HG03442 (cell line): Measurements from ENCODE around the gene PABPC1L.
A peak's percentile ranks its signal among the peaks of the same experiment; 100 is the strongest.

ENCODE experiments used
- ATAC-seq: cut with Tn5 transposase; IDR thresholded peaks from one replicate; pipeline ENCODE4 v1.9.1; 2021; ENCODE audit warnings: mild to moderate bottlenecking, moderate library complexity; ENCODE audit not compliant: unreplicated experiment

PABPC1L gene

DNA sequence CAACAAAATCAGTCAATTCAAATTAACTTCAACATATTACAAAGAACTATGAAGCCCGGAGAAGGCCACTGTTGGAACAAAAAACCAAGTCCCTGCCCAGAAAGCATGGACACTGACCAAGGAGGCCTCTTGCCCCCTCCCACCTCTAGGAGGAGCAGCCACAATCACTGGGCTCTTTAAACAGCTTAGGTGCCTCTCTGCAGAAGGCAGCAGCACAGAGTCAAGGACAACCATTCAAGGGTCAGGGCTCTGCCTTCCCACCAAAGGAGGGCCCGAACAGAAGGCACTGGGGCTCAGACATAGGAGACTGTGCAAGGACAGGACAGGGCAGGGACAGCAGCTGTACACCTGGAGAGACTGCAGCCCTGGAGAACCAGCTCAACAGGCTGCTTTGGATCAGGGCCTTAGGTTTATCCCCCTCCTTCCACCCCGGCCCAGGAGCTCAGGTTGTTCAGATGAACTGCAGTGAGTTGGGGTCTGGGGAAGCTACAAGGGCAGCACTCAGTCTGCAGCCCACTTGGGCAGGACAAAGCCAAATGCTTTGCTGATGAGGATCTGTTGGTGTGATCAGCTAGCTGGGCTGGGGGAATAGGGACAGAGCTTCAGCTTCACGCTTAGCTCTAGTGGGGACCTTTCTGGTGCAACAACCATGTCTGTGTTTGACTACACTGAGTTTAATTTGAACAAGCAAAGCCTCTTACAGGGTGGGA, 32.6 kb downstream of the PABPC1L start:
- ATAC-seq: no peak

DNA sequence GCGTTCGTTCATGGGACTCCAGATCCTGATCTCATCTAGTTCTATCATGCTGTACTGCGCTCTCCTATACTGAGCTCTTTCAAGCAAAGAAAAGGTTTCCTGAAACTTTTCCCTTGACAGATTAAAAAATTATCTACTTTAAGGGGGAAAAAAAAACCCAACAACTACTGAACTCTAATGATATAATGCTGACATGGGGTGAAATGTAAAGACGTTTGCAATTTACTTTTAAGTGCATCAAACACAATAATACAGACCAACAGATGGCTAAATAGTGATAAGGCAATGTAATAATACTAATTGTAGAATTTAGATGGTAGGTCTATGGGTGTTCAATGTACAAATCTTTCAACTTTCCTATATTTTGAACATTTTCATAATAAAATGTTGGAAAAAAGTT, 34.0 kb downstream of the PABPC1L start:
- no peak for ATAC-seq

DNA sequence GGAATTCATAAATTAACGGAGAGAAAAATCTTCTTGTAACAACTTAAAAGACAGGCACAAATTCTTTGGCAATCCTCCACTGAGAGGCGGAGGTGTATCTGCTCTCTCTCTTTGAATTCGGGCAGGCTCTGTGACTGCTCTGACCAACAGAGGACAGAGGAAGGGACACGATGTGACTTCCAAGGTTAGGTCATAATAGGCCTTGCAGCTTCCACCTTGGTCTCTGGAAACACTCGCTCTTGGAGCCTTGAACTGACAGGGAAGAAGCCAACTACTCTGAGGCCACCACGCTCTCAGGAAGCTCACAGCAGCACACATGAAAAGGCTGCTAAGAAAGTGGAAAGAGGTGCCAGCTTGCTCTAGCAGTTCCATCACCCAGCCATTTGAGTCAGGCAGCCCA, 35.4 kb downstream of the PABPC1L start:
- no peak for ATAC-seq

DNA sequence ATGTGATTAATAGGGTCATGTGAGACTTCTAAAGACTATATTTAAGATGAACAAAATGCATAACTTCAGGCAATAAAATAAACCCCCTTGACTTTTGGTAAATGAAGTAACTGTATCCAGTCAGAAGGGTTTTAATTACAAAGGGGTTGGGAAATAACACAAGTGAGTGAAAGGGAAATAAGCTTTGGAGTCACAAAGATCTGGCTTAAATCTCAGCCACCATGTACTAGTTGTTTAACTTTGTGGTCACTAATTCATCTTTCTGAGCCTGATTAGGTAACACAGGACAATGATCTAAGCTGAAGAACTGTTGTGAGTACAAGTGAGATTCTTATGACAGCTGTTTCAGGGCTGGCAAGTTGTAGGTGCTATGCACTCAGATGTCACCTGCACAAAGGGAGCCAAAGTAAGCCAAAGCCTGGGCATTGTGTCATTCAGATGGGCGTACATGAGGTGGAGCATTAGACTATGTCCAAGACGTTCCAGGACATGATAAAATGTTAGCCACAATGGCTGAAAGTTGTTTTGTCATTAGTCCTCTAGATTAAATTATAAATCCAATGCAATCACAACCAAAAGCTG, 36.5 kb downstream of the PABPC1L start:
- ATAC-seq: no peak

DNA sequence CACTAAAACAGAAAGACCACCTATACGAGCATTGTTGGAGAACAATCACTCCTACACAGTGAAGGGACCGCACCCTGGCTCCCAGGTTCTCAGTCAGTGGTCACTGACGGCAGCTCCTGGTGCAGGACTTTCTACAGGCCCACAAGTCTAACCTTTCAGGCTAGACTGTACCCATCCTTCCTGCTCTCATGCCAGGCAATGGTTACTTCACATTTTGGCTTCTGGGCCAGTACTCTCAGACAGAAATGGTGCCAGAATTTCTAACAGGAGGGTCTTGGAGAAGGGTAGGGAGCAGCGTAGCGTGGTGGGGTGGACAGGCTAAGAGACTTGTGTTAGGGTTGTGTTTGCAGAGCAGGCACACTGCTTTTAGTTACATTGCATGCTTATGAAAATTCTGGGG, 38.2 kb downstream of the PABPC1L start:
- ATAC-seq: no peak

DNA sequence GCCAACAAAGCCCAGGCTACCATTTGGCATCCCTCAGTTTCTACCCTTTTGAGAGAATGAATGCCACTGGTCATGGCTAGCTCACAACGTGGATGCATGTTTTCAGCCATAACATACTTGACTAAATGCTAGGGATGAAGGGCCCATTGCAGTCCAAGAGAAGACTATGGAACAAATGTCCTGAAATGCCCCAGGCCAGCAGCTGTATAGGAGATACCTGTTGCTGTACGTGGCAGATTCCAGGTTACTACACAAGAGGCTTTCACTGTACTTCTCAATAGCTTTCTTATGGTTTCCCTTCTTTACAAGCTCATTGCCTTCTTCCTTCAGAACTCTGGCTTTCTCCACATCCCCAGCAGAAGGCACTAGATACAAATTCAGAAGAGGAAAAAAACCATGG, 38.7 kb downstream of the PABPC1L start:
- ATAC-seq: no peak

DNA sequence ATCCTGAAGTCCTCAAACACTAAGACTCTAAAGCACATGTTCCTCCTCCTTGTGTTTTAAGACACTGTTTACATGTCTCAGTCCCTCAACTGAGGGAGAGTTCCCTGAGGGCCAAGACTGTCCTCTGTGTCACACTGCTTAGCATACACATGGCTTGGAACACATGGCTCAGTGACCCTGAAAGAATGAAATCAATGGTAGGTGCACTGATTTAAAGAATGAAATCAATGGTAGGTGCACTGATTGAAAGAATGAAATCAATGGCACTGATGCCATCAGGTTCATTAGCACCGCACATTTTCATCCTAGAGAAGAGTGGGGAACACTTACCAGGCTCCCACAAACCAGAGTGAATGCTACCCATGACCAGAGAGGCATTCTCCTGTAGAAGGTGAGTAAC, 40.5 kb downstream of the PABPC1L start:
- no peak for ATAC-seq

DNA sequence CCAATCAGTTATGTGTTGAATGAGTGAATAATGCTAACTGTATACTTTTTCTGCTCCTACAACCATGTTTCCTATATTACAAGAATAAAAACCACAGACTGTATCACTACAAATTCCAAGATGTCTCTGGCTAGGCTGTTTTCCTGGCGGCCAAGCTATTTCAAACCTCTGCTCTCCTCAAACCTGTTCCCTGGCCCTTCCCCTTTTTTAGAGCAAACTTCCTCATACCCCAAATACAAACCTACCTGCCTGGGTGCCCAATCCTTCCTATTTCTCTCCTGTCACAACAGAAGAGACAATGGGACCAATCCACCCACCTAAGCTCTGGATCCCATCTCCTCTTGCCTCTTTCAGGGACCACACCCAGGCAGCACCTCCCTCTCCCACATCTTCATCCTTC, 42.9 kb downstream of the PABPC1L start:
- no peak for ATAC-seq

DNA sequence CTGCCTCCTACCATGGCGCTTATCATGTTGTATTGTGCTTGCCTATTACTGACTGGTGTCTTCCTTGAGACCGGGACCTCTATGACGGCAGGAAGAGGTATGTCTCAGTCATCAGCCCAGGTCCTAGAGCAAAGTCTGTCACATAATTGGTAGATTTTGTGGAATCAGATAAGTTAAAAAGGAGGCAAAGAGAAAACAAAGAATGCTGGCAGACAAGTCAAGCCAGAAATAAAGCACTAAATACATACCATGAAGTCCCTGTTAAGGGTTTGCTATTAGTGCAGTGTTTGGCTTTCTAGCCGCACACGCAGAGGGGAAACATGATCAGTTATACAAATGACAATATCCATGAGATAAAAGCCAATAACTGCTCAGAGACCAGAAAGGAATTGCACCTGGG, 44.4 kb downstream of the PABPC1L start:
- ATAC-seq: no peak

DNA sequence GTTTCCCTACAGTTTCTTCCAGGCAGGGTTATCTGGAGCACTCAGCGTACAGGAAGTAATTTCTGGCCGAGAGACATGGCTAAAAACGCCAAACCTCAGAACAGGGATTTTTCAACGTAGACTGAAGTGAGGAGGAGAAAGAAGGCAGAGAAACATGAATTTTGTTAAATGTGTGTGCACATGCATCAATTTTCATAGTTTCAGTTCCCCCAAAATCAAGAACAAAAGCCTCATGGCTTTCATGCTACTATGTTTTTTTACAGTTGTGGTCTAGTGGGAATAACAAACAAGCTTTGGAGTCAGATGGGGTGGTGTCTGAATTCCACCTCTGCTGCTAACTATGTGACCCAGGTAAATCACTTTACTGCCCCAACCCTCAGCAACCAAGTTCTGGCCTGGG, 45.4 kb downstream of the PABPC1L start:
- no peak for ATAC-seq

DNA sequence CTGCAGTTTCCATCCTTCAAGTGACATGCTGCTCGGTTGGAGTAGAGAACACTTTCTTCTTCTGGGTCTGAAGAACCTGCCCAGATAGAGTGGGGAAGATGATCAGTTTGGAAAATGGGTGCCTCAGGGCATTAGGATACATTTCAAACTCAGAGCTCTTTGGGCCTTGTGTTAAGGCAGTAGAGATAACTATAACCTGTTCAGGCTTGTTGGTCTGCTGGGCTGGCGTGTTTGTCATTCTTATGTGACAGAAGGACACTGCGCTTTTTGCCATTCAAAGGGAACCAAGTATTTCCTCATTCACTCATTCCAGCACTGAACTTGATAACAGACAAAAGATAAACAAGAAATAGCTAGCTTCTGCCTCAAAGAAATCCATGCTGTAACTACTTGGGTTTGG, 46.5 kb downstream of the PABPC1L start:
- ATAC-seq: no peak

DNA sequence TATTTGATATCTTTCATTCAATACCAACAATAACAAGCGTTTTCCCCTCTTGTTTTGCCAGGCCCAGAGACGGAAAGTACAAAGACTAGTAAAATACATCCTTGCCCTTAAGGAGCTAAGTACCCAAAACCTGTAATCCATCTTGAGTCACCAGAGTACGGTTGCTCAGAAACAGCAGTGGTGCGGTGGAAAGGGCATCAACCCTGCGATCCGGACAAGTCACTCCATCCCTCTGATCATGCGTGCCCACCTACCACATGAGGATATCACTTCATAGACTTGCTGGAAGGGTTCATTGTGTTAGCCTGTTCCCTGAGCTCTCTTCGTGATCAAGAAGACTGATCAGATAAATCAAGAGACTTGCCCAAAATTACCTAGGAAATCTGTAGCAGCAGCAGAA, 48.4 kb downstream of the PABPC1L start:
- ATAC-seq: no peak

DNA sequence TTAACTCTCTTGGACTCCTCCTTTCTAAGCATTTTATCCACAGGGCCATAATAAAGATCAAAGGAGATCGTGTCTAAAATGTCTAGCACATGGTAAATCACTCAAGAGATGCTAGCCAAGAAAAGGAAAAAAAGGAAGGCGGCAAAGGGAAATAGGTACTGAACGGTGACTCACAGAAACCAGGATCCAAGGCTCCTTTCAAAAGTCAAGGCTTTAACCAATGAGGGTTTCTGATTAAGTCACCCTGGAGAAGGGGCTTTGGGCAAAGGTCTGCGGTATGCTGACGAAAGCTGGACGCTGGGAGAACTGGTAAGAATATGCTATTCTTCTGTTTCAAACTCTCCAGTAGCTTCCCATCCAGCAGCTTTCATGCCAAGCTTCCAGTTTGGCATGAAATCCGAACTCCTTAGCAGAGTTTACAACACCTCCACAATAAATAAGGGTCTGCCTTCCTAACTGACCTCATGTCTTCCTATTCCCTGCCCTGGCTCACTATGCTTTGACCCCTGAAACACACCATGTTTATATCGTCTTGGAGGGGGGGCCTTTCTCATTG, 49.3 kb downstream of the PABPC1L start:
- ATAC-seq: no peak

DNA sequence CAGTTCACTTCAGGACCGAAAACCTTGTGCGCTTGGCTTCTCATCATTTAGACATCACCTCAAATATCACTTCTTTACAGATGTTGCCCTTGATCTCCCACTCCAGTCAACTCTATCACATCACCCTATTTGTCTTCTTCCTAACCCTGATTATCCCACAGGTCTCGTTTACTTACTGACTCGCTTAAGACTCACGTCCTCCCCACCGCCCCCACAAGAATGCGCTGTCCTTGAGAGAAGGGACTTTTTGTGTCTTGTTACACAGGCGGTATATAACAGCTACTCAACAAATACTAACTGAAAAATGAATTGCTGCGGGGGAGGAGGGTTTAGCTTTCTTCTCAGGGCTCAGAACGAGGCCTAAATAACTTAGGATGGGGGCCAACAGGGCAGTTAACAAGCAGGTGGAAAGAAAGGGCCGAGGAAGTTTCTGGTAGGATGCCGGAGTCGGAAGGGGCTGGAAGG, 49.8 kb downstream of the PABPC1L start:
- ATAC-seq: peak; percentile 8

DNA sequence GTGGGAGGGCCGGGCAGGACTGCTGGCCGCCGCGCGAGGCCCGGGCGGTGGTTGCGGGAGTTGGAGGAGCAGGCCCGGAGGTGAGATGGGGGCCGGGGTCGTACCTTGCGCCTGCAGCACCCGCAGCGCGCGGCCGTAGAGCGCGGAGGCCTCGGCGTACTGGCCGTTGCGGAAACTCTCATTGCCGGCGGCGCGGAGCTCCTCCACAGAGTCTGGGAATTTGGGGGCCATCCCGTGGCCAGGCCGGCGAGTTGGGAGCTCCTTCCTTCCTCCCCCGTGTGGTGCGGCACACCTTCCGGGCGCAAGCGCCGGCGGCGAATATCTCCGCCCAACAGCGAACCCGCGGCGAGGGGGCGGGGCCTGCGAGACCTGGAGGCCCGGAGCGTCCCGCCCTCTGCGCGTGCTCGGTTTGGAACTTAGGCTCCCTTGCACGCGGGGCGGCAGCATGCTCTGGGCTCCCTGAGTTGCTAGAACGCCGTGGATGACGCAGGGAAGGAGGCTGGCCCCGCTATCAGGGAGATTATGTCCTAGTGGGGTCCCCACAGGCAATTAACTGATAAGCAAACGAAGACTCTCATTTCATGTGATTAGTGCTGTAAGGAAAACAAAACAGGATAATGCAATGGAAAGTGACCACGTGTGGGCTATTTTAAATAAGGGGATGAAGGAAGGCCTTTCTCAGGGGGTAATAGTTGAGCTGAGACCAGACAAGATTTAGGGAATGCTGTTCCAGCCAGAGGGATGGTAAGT, 50.4 kb downstream of the PABPC1L start, which contains the start of gene TOMM34:
Gene TOMM34 (minus strand): TSS at position 295 of the 750 bp plus-strand sequence. CDS start 64 bp downstream, at position 231.
- peak; percentile 88 for ATAC-seq

DNA sequence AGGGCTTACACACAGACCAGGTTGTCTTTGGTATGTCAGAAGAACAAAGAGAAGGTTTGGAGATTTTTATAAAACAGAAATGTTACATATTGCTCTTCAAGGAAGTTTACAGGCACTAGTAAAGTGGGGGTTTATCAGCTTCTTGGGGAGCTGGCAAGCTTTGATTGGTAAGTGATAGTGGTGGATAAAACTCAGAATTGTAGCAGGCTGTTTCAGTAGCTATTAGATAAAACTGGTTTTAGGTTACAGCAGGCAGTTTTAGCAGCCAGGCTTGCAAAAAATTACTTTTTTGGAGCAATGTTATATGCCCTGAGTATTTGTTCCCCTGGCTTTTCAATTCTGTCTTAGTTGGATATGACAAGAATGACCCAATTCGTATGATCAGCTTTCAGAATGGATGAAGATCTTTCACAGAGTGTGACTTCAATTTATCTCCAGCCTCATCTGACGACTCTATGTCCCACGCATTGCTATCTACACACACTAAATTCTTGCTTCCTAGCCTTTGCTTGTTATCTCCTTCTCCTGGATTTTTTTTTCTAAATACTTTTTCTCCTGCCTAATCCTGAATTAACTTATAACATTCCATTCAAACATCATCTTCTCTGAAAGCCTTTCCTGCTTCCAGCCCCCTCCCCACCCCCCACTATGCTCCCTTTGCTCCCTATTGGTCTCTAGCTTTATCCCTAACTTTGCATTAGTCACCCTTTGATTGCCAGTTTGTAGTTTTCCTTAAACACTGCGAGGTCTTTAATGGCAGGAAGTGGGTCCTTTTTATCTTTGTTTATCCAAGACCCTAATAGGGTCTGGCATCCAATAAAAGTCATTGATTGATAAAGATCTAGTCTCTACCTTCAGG, 51.4 kb downstream of the PABPC1L start:
- ATAC-seq: no peak

DNA sequence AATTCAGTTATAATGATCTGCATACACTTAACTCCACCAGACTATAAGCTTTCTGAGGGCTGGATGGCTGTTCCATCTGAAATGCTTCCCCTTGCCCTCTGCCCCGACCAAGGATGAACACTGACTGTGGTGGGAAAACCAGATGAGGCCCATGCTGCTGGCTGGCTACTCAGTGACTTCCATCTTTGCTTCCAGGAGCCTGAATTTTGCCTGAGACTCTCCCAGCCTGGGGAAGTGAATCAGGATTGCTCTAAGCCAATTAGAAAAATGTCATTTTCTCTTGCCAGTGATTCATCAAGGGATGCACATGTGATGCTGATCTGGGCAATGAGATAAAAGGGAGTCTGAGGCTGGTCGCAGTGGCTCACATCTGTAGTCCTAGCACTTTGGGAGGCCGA, 52.0 kb downstream of the PABPC1L start:
- ATAC-seq: no peak

DNA sequence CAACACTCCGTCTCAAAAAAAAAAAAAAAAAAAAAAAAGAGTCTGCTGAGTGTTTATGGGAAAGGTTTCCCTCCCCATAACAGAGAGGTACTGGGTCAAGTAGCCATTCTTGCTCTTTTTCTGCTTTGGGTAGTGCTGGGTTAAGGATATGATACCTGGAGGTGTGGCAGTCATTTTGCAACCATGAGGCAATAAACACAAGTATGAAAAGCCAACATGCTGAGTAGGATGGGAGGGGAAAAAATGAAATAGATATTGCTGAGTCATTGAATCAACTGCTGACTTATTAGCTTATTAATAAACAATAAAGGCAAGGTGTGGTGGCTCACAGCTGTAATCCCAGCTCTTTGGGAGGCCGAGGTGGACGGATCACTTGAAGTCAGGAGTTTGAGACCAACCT, 52.6 kb downstream of the PABPC1L start:
- ATAC-seq: no peak

DNA sequence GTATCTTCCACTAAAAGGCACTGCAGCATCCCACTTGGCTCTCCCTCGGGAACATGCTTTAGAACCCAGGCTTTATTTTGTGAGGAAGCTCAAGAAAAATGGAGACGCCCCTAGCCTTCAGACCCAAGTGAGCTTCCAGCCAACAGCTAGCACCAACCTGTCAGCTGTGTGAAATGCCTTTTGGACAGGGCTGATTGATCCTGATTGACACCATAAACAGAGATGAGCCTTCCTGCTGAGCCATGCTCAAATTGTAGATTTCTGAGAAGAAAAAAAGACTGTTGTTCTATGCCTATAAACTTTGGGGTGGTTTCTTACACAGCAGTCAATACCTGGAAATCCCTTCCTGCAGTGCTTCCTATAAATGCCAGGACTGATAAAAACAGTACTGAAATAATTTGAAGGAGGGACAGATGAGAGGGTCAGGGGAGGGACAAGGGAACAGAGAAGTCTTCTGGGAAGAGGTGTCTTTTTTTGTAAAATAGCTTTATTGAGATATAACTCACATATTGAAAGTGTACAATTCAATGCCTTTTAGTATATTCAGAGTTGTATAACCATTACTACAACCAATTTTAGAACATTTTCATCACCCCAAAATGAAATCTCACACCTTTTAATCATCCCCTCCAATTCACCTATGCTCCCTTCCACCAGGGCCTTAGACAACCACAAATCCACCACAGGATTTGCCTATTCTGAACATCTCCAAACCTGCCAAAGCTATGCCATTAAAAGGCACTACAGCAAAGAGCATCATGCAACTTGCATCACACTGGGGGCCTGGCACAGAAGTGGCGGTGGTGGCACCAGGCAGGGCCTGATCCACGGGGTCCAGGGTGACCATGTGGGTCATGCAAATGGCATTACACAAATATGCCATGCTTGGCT, 53.7 kb downstream of the PABPC1L start:
- no peak for ATAC-seq

DNA sequence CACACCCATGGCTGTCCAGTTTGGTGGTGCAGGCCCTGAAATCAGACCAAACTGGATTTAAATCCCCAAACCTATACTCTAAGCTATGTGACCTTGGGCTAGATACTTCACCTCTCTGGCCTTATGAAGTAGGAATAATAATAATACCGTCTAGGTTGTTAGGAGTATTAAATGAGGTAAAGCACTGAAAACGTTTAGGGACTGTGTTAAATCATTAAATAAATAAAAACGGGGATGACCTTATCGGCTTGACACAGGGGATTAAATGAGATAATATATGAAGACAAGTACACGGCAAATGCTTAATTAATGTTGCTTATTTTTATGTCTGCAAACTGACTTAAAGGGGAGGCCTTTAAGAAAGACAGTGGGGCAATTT, 55.8 kb downstream of the PABPC1L start:
- ATAC-seq: no peak
